Activated T-helper 2 cell treated with anti-CD3 and anti-CD28 coated beads, Interferon-gamma antibody, Interleukin-2, Interleukin-4, amounts not matched to agents 10 μg/mL and 5 μg/mL and 100 μg/mL, durations not matched to agents 14 hours and 24 hours and 36 hours (primary cell): ENCODE results near the gene STK11IP. TPM values are rescaled to one million over a fixed set of nuclear protein-coding genes. Genes with fewer than 3 reads are reported as not detected.
A peak's percentile ranks its signal among the peaks of the same experiment; 100 is the strongest.

ENCODE experiments used
- DNase-seq: peaks from one replicate; pipeline ENCODE4 v3.0.0; 2021; ENCODE audit warnings: low spot score
- H3K27ac Mint-ChIP-seq: one replicate; pipeline ENCODE4 v1.8.0; 2021; ENCODE audit warnings: mixed read lengths
- H3K27me3 Mint-ChIP-seq: one replicate; pipeline ENCODE4 v1.8.0; 2021; ENCODE audit warnings: low read depth, mixed read lengths
- H3K36me3 Mint-ChIP-seq: one replicate; pipeline ENCODE4 v1.8.0; 2021; ENCODE audit warnings: low read depth, mixed read lengths
- H3K4me1 Mint-ChIP-seq: one replicate; pipeline ENCODE4 v1.8.0; 2021; ENCODE audit warnings: low read depth, mixed read lengths
- H3K4me3 Mint-ChIP-seq: one replicate; pipeline ENCODE4 v1.8.0; 2021; ENCODE audit warnings: low read depth, mild to moderate bottlenecking, moderate library complexity, mixed read lengths
- H3K9me3 Mint-ChIP-seq: one replicate; pipeline ENCODE4 v1.8.0; 2021; ENCODE audit warnings: mixed read lengths
- intact Hi-C: fragments of 100-400 bp; cut with micrococcal nuclease; formaldehyde crosslinking; loops from one replicate; pipeline ENCODE4 v1.15.1; 2023
- total RNA-seq: library from RNA; stranded (reverse); gene quantifications from 2 replicates; pipeline ENCODE4 v1.2.3, GENCODE V29; 2022

Gene STK11IP
- total RNA-seq, 1 donor from 2014 or later = 32.5 TPM

- Mint-ChIP-seq H3K4me1 (peaks cover 2% of the 10 kb centered on the region), H3K27ac (no peak overlapping the region), H3K4me3 (no peak overlapping the region), H3K36me3 (peaks cover 37% of the 10 kb centered on the region), H3K27me3 (no peaks in the 10 kb centered on the region), H3K9me3 (no peaks in the 10 kb centered on the region)
- DNase-seq = no peak
- intact Hi-C loops = no loop called here
These were observed 10.8 kb downstream of the STK11IP start for GRCh38 chr2:219608399-219608964.

GRCh38 chr2:219609149-219609750 lies 11.6 kb downstream of the STK11IP start:
- H3K4me3 Mint-ChIP-seq = no peak overlapping the region
- DNase-seq = no peak
- intact Hi-C loops = no loop called here
- peaks cover 33% of the 10 kb centered on the region for H3K36me3 Mint-ChIP-seq
- H3K27me3 Mint-ChIP-seq = no peaks in the 10 kb centered on the region
- H3K9me3 Mint-ChIP-seq = no peaks in the 10 kb centered on the region
- no peak overlapping the region for H3K27ac Mint-ChIP-seq
- peaks cover 2% of the 10 kb centered on the region for H3K4me1 Mint-ChIP-seq

- no peaks in the 10 kb centered on the region for H3K27me3 Mint-ChIP-seq
- intact Hi-C loops = no loop called here
- H3K27ac Mint-ChIP-seq = no peak overlapping the region
- H3K4me3 Mint-ChIP-seq = no peak overlapping the region
- no peaks in the 10 kb centered on the region for H3K9me3 Mint-ChIP-seq
- no peak for DNase-seq
- H3K4me1 Mint-ChIP-seq = peaks cover 2% of the 10 kb centered on the region
- peaks cover 37% of the 10 kb centered on the region for H3K36me3 Mint-ChIP-seq
These were observed 13.6 kb downstream of the STK11IP start for GRCh38 chr2:219611306-219611705.

GRCh38 chr2:219611866-219612576 lies 14.4 kb downstream of the STK11IP start:
- H3K27me3 Mint-ChIP-seq = no peaks in the 10 kb centered on the region
- H3K4me3 Mint-ChIP-seq = no peak overlapping the region
- no peak overlapping the region for H3K27ac Mint-ChIP-seq
- H3K36me3 Mint-ChIP-seq = peaks cover 34% of the 10 kb centered on the region
- no peaks in the 10 kb centered on the region for H3K9me3 Mint-ChIP-seq
- intact Hi-C loops = no loop called here
- DNase-seq = no peak
- H3K4me1 Mint-ChIP-seq = peaks cover 2% of the 10 kb centered on the region

- intact Hi-C loops = no loop called here
- Mint-ChIP-seq H3K27ac (no peak overlapping the region), H3K4me3 (no peak overlapping the region), H3K4me1 (peaks cover 2% of the 10 kb centered on the region), H3K27me3 (no peaks in the 10 kb centered on the region), H3K9me3 (no peaks in the 10 kb centered on the region), H3K36me3 (peaks cover 30% of the 10 kb centered on the region)
- no peak for DNase-seq
These were observed 15.1 kb downstream of the STK11IP start for GRCh38 chr2:219612577-219613286.

- intact Hi-C loops = no loop called here
- Mint-ChIP-seq H3K4me3 (no peak overlapping the region), H3K27ac (no peak overlapping the region), H3K36me3 (peaks cover 30% of the 10 kb centered on the region), H3K27me3 (no peaks in the 10 kb centered on the region), H3K9me3 (no peaks in the 10 kb centered on the region), H3K4me1 (peaks cover 2% of the 10 kb centered on the region)
- no peak for DNase-seq
These were observed 15.9 kb downstream of the STK11IP start for GRCh38 chr2:219613461-219614070.

- H3K27me3 Mint-ChIP-seq = no peaks in the 10 kb centered on the region
- peaks cover 26% of the 10 kb centered on the region for H3K36me3 Mint-ChIP-seq
- no peak overlapping the region for H3K4me3 Mint-ChIP-seq
- H3K27ac Mint-ChIP-seq = no peak overlapping the region
- peaks cover 2% of the 10 kb centered on the region for H3K4me1 Mint-ChIP-seq
- intact Hi-C loops = no loop called here
- no peak for DNase-seq
- no peaks in the 10 kb centered on the region for H3K9me3 Mint-ChIP-seq
These were observed 16.6 kb downstream of the STK11IP start for GRCh38 chr2:219614076-219614860.

- no peaks in the 10 kb centered on the region for H3K9me3 Mint-ChIP-seq
- H3K27me3 Mint-ChIP-seq = no peaks in the 10 kb centered on the region
- peaks cover 2% of the 10 kb centered on the region for H3K4me1 Mint-ChIP-seq
- intact Hi-C loops = no loop called here
- DNase-seq = no peak
- peaks cover 20% of the 10 kb centered on the region for H3K36me3 Mint-ChIP-seq
- no peak overlapping the region for H3K27ac Mint-ChIP-seq
- H3K4me3 Mint-ChIP-seq = no peak overlapping the region
These were observed 17.4 kb downstream of the STK11IP start for GRCh38 chr2:219615036-219615435.

- H3K9me3 Mint-ChIP-seq = no peaks in the 10 kb centered on the region
- intact Hi-C loops = no loop called here
- no peaks in the 10 kb centered on the region for H3K27me3 Mint-ChIP-seq
- H3K27ac Mint-ChIP-seq = no peak overlapping the region
- H3K4me1 Mint-ChIP-seq = peaks cover 2% of the 10 kb centered on the region
- H3K36me3 Mint-ChIP-seq = peaks cover 20% of the 10 kb centered on the region
- no peak overlapping the region for H3K4me3 Mint-ChIP-seq
- DNase-seq = no peak
These were observed 18.2 kb downstream of the STK11IP start for GRCh38 chr2:219615894-219616293.

- no peak for DNase-seq
- H3K9me3 Mint-ChIP-seq = no peaks in the 10 kb centered on the region
- peaks cover 16% of the 10 kb centered on the region for H3K36me3 Mint-ChIP-seq
These were observed 18.9 kb downstream of the STK11IP start for GRCh38 chr2:219616550-219616949.

GRCh38 chr2:219618733-219619122 lies 21.1 kb downstream of the STK11IP start:
- no peaks in the 10 kb centered on the region for H3K9me3 Mint-ChIP-seq
- peaks cover 12% of the 10 kb centered on the region for H3K36me3 Mint-ChIP-seq
- intact Hi-C loops = no loop called here
- no peak overlapping the region for H3K4me3 Mint-ChIP-seq
- no peaks in the 10 kb centered on the region for H3K4me1 Mint-ChIP-seq
- DNase-seq = no peak
- peak overlapping the region; percentile 48 for H3K27ac Mint-ChIP-seq
- H3K27me3 Mint-ChIP-seq = peaks cover 6% of the 10 kb centered on the region

More at GRCh38 chr2:219616550-219616949, 18.9 kb downstream of the STK11IP start:
- Mint-ChIP-seq H3K4me1 (peaks cover 2% of the 10 kb centered on the region), H3K27ac (no peak overlapping the region), H3K27me3 (no peaks in the 10 kb centered on the region), H3K4me3 (no peak overlapping the region)
- intact Hi-C loops = no loop called here

GRCh38 chr2:219619235-219619634 lies 21.6 kb downstream of the STK11IP start:
- peaks cover 10% of the 10 kb centered on the region for H3K27me3 Mint-ChIP-seq
- peaks cover 12% of the 10 kb centered on the region for H3K36me3 Mint-ChIP-seq
- H3K4me1 Mint-ChIP-seq = no peaks in the 10 kb centered on the region

More at GRCh38 chr2:219619235-219619634, 21.6 kb downstream of the STK11IP start:
- Mint-ChIP-seq H3K27ac (no peak overlapping the region), H3K9me3 (no peaks in the 10 kb centered on the region), H3K4me3 (no peak overlapping the region)
- intact Hi-C loops = no loop called here
- no peak for DNase-seq
